Measurements from ENCODE around the gene CCR2. TPM values are rescaled to one million over a fixed set of nuclear protein-coding genes. Genes with fewer than 3 reads are reported as not detected.

The CCR2 gene
- not detected in 2 replicates for total RNA-seq

DNA sequence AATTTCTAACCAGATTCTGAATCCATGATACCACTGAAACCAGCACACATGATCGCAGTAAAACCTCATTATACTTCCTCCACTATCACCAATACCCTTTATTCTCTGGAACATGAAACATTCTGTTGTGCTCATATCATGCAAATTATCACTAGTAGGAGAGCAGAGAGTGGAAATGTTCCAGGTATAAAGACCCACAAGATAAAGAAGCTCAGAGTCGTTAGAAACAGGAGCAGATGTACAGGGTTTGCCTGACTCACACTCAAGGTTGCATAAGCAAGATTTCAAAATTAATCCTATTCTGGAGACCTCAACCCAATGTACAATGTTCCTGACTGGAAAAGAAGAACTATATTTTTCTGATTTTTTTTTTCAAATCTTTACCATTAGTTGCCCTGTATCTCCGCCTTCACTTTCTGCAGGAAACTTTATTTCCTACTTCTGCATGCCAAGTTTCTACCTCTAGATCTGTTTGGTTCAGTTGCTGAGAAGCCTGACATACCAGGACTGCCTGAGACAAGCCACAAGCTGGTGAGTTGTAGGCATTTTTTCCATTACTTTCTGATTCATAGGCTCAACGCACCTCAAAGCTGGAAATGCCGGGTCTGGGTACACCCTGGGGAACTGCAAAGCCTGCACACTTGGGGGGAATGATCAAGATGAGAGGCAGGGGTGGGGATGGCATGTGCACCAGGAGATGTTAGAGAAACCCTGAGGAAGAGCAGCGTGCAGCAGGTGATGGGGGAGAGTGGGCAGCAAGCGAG is at the start of gene CCR2:
TSS of gene CCR2 (plus strand) at position 465 of the 764 bp plus-strand sequence. CDS start 3,417 bp downstream, outside the sequence.

DNA sequence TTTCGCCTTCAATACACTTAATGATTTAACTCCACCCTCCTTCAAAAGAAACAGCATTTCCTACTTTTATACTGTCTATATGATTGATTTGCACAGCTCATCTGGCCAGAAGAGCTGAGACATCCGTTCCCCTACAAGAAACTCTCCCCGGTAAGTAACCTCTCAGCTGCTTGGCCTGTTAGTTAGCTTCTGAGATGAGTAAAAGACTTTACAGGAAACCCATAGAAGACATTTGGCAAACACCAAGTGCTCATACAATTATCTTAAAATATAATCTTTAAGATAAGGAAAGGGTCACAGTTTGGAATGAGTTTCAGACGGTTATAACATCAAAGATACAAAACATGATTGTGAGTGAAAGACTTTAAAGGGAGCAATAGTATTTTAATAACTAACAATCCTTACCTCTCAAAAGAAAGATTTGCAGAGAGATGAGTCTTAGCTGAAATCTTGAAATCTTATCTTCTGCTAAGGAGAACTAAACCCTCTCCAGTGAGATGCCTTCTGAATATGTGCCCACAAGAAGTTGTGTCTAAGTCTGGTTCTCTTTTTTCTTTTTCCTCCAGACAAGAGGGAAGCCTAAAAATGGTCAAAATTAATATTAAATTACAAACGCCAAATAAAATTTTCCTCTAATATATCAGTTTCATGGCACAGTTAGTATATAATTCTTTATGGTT is 17.1 kb downstream of the CCR2 start, which contains the start of gene CCR5:
TSS of gene CCR5 (plus strand) at position 108 of the 680 bp plus-strand sequence. CDS start 1,957 bp downstream, outside the sequence.

DNA sequence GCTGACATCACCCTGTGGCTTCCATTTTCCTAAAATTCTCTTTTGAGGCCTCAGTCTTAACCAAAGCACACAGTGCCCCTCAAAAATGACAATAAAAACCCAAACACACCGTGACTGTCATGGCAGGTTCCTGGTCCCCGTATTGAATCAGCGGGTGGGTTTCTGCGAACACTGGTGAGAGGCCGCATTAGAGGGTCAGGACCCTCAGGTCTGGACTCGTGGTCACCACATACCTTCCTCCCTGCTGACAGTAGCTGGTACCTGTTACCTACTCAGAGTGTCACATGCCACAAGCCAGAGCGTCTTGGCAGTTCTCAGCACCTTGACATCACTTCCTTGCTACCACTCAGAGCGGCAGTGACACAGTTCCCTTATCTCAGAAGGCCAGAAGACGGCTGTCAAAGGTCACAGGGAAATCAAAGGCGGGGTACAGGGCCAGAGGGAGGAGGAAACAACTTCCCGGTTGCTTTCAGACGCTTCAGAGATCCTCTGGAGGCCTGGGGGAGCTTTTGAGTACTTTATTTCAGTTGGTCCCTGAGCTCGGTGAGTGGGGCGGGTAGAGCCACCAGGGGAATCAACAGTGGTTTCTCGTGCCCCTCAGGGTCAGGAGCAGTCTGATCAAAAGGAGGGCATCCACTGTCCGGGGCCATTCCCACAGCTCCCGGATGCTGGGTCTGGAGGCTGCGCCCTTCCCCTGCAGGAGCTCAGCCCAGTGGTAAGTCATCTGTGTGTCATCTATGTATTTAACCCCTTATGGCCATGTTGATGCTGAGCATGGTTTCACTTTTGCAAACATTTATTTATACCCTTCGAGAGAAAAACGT is 53.1 kb downstream of the CCR2 start, which contains the start of the genes CCR5AS and CCRL2:
TSS of gene CCR5AS (minus strand) at position 279 of the 824 bp plus-strand sequence.
TSS of gene CCRL2 (plus strand) at position 472 of the 824 bp plus-strand sequence. CDS start 821 bp downstream, outside the sequence.

Other genes starting within 250 kb of the CCR2 start
- not detected in 2 replicates for gene CCR1, start 145.8 kb upstream of the CCR2 start, total RNA-seq
- gene CCR3, start 111.7 kb upstream of the CCR2 start, total RNA-seq: not detected in 2 replicates
- not detected in 2 replicates for gene CCR5, start 16.8 kb downstream of the CCR2 start, total RNA-seq
- gene CCRL2, start 53.1 kb downstream of the CCR2 start, total RNA-seq: 14.6 and 15.4 TPM in 2 replicates
- gene LTF, start 110.8 kb downstream of the CCR2 start, total RNA-seq: 0.14 TPM in 1 of 2 replicates, not detected in the other
- gene RTP3, start 143.9 kb downstream of the CCR2 start, total RNA-seq: not detected in 2 replicates
- gene LRRC2, start 212.2 kb downstream of the CCR2 start, total RNA-seq: 0.13 and 0.14 TPM in 2 replicates